ENCODE measurements around the gene KCNJ11.

GRCh38 chr11:17388609-17389210 is at the start of gene KCNJ11:
- no peak for TF ChIP-seq POLR2A (IDR thresholded peaks at IDR 0.05; ENCODE audit: low read depth, low read length)
- TF ChIP-seq POLR2AphosphoS5 (IDR thresholded peaks at IDR 0.05; ENCODE audit: low read depth, low read length): no peak
- TF ChIP-seq TAF1 (IDR thresholded peaks at IDR 0.05; ENCODE audit: borderline replicate concordance, low read depth, low read length): no peak

Data from GM12892 (cell line).